Suppressor macrophage treated with lipopolysaccharide for 4 hours (primary cell): ENCODE data around the gene NEK2.
"Not testable (repeated sequence)": the region's sequence is repeated elsewhere in the genome, so short reads cannot be mapped to it uniquely, and the experiment has no call there.

Experiments used
- DNase-seq: peaks from one replicate; pipeline ENCODE4 v3.0.0-alpha.2; 2020

NEK2 gene

GRCh38 chr1:211675230-211676105, at the start of gene NEK2:
Gene NEK2, minus strand, starts transcription at chr1:211675621. Its CDS starts 142 bp downstream, at chr1:211675479.
- peak; percentile 89 for DNase-seq

GRCh38 chr1:211724687-211725196, 49.3 kb upstream of the NEK2 start:
- no peak for DNase-seq

DNA sequence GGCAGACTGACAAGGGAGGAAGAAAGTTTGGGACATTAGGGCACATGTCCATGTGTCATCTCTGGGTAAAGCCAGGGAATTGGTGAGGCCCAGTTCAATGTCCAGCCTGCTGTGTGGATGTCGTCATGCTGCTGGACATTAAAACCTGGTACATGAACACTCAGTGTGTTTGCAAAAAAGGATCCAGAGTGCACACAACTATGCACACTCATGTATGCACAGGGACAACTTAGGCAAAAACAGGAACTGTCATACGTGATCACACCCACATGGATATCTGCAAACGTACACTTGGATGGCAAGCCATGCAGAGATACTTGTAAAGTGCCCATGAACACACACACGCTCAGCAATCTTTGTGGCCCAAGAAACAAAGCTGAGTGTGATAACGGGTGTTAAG, 47.9 kb upstream of the NEK2 start:
- DNase-seq = no peak

GRCh38 chr1:211722277-211723175, 47.1 kb upstream of the NEK2 start:
- DNase-seq = no peak

GRCh38 chr1:211716555-211716954, 41.1 kb upstream of the NEK2 start:
- DNase-seq = not testable (repeated sequence)

- no peak for DNase-seq
These were observed 40.5 kb upstream of the NEK2 start for GRCh38 chr1:211715971-211716370.

DNA sequence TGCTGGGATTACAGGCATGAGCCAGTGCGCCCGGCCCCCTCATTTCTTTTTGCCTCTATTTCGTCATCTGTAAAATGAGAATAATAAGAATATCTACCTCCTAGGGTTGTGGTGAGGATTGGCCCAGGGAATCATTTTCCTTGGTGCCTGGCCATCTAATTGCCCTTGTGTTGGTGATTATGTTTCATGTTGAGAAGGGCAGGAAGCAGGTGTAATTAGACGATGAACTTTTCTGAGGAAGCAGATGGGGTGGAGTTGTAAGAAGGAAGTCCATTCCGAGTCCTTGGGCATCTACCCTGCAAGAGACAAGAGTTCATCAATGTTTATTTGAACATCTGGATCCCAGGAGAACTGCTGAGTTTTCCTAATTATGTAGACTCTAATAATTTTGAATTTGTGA, 38.7 kb upstream of the NEK2 start:
- DNase-seq = no peak

DNA sequence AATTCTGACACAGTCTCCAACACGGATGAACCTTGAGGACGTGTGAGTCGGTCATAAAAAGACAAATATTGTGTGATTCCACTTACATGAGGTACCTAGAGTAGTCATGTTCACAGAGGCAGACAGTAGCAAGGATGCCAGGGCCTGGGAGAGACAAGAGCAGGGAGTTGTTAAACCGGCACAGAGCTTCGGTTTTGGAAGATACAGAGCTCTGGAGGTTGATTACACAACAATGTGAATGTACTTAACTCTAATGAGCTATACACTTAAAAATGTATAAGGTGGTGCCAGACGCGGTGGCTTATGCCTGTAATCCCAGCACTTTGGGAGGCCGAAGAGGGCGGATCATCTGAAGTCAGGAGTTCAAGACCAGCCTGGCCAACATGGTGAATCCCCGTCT, 37.8 kb upstream of the NEK2 start:
- no peak for DNase-seq

- no peak for DNase-seq
These were observed 35.9 kb upstream of the NEK2 start for GRCh38 chr1:211711315-211711705.

- peak; percentile 64 for DNase-seq
These were observed 35.3 kb upstream of the NEK2 start for GRCh38 chr1:211710566-211711314.

DNA sequence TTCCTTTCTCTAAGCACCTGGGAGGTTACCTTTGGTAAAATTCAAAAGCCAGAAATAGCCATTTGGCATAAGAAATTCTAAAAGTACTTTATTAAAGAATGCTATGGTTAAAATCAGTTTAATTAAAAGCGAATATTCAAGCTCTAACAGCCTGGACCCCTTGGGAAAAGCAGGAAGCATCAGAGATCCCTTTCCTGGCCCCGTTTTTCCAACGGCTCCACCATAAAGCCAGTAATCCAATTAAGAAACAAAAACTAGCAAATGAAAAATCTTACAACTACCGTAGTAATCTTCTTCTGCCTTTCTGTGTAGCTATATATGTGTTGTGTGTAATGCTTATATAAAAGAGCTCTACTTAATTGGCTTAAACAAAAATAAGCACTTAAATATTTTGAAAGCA, 33.5 kb upstream of the NEK2 start:
- no peak for DNase-seq

GRCh38 chr1:211708006-211708405, 32.6 kb upstream of the NEK2 start:
- DNase-seq = no peak

DNA sequence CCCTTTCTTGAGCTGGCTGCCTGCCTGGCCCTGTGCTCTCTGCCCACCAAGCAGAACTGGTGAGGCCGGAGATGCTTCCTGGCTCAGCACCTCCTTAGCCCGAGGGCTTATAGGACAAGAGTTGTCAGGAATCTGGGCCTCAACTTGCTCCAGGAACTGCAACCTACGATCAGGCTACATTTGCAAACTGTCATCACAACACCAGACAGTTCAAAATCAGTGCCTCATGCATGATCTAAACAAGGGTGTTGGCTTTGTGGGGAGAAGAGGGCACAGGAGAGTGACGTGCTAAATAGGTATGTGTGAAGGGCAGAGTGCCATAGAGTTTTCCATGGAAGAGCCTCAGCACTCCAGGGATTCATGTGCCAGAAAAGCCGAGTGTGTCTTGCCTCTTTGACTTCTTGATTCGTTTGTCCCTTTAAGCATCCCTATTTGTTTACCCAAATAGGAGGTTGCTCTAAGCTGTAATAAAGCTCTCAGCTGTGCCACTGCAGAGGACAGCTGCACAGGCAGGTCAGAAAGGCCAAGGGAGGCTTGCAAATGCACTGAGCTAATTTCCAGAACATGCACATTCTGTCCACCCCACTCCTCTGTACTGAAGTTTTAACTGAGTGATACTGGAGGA, 30.2 kb upstream of the NEK2 start:
- no peak for DNase-seq

DNA sequence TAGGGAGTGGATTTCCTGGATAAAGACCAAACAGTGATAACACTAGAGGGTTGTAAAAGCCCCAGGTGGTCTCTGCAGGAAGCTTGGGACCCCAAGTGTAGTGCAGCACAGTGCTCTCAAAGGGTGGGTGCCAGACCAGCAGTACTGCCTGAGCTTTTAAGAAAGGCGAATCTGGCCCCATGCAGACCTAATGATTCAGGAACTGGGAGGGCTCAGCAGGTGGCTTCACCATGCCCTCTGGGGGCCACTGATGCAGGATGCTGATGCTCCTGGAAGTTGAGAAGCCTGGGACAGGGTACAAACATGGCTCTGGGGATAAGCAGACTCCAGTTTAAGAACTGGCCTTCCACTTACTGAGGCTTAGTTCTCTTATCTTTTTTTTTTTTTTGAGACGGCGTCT, 29.1 kb upstream of the NEK2 start:
- no peak for DNase-seq

GRCh38 chr1:211703812-211704537, 28.6 kb upstream of the NEK2 start:
- no peak for DNase-seq

DNA sequence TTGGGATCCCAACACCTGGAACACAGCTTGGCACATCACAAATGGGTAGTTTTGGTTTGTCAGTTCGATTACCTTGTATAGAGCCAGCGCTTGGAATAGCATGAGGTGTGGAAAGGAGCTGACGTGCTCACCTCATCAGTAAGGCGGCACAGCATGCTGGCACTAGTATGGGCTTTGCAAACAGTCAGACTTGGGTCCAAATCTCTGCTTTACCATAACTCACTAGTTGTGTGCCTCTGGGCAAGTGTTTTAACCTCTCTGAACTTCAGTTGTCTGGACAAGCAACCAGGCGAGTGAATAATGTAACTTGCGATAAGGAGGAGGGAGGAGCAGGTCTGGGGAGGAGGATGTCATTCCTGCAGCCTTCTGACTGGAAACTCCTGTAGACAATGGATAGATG, 26.3 kb upstream of the NEK2 start:
- DNase-seq = no peak

GRCh38 chr1:211699059-211699458, 23.6 kb upstream of the NEK2 start:
- DNase-seq = no peak

DNA sequence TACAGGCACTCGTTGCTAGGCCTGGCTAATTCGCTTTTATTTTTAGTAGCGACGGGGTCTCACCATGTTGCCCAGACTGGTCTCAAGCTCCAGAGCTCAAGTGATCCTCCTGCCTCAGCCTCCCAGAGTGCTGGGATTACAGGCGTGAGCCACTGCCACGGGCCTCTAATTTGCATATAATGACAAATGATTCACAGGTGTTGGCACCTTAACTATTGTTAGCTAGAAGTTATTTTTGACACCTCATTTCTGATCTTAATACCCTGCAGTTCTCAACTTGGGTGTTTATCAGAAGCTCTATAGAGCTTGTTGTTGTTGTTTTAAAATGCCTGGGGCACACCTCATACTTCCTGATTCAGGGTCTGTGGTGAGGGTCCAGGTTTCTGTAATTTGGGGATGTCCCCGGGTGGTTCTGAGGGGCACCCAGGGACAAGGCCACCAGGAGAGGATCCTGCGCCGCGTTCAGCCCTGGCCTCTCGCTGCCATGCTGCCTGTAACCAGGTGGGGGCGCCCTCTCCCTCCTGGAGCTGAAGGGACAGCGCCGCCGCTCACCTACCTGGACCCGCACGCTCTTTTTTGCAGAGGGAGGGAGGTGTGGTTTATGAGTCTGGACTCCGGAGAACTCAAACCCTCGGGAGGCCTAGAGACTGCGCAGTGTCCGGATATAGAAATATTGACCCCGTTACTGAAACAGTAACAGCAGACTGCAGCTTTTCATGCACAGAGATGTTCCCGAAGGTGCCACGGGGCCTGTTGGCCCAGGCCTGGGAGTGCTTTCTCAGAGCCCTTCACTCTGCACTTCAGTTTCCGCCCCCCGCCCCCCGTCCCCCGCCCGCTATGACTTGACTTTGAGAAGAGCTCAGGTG, 23.0 kb upstream of the NEK2 start:
- peak; percentile 65 for DNase-seq

DNA sequence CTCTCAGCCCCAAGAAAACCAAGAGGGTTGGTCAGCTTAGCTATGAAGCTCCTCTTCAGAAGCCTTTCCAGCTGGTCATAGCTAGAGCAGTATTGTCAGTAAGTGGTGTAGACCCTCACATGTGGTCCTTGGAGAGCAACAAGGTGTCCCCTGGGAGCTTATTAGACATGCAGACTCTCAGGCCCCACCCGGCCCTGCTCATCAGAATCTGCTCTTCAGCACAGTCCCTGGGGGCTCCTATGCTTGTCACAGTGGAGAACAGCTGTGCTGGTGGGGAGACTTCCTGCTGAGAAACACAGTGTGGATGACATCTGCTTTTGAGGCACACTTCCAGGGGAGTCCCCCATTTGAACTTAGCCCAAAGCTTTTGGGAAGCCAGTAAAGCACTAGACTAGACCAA, 21.9 kb upstream of the NEK2 start:
- DNase-seq = no peak

DNA sequence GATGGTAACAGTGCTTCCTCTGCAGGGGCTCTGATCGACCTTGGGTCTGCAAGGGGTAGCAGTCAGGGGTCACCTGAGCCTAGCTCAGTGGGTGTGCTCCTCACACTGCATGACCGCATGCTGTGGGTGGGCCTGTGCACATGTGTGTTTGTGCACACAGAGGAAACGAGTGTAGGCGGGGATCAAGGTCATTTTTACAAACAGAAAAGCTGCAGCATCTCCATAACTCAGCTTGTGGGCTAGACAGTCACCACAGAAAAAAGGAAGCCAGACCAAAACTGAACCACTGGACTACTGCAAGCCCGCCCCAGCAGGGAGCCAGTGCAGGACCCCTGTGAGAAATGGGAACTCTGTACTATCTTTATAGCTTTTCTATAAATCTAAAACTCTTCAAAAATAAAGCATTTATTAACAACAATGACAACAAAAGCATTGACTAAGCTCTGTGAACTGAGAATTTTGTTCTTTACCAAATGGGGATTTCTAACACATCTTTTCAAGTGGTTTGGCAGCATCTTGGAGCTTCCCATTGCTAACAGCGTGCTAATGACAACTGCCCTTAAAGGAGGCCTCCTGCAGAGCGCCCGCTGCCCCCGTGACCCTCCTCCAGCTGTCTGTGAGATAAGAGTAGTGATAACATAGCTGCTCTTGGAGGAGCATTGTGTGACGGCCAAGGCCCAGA, 19.9 kb upstream of the NEK2 start:
- DNase-seq = peak; percentile 57
